Measurements from ENCODE around the gene TPPP.

TPPP gene

GRCh38 chr5:661891-662750, 31.0 kb downstream of the TPPP start:
- Histone ChIP-seq H3K4me2 (ENCODE audit: low read depth, low read length, poor library complexity, severe bottlenecking) (no peak overlapping the region), H3K9ac (ENCODE audit: low read depth, low read length, poor library complexity, severe bottlenecking) (no peak overlapping the region), H4K20me1 (ENCODE audit: insufficient read depth, low read length, poor library complexity, severe bottlenecking) (no peaks in the 10 kb centered on the region), H3K36me3 (ENCODE audit: insufficient read depth, low read length) (peaks cover 40% of the 10 kb centered on the region; the same call in 1 of the 2 replicates), H3F3A (ENCODE audit: low read depth) (no peaks in the 10 kb centered on the region), H3K27me3 (ENCODE audit: insufficient read depth, low read length, poor library complexity, severe bottlenecking) (no peaks in the 10 kb centered on the region), H3K4me1 (ENCODE audit: insufficient read depth, low read length, poor library complexity, severe bottlenecking) (peaks cover 4% of the 10 kb centered on the region), H3K4me3 (ENCODE audit: low read length, poor library complexity, severe bottlenecking) (no peak overlapping the region), H3K79me2 (ENCODE audit: insufficient read depth, low read length) (no peaks in the 10 kb centered on the region), H3K9me3 (ENCODE audit: insufficient read depth, low read depth, low read length) (no peaks in the 10 kb centered on the region), H3K9me2 (replicated peaks; ENCODE audit: low read depth, low read length) (no peaks in the 10 kb centered on the region), H2AFZ (ENCODE audit: low read length) (no peak overlapping the region)
- TF ChIP-seq EZH2phosphoT487 (IDR thresholded peaks at IDR 0.05; ENCODE audit: borderline replicate concordance) (no peak), CTCF (conservative IDR thresholded peaks at IDR 0.05; ENCODE audit: low read length) (no peak)

GRCh38 chr5:660491-661030, 32.6 kb downstream of the TPPP start:
- H3K9me3 ChIP-seq (ENCODE audit: insufficient read depth, low read depth, low read length) = no peaks in the 10 kb centered on the region
- H3K4me2 ChIP-seq (ENCODE audit: low read depth, low read length, poor library complexity, severe bottlenecking) = no peak overlapping the region
- H3K4me3 ChIP-seq (ENCODE audit: low read length, poor library complexity, severe bottlenecking) = no peak overlapping the region
- H3K27me3 ChIP-seq (ENCODE audit: insufficient read depth, low read length, poor library complexity, severe bottlenecking) = no peaks in the 10 kb centered on the region
- peaks cover 4% of the 10 kb centered on the region for H3K4me1 ChIP-seq (ENCODE audit: insufficient read depth, low read length, poor library complexity, severe bottlenecking)
- H3K9ac ChIP-seq (ENCODE audit: low read depth, low read length, poor library complexity, severe bottlenecking) = no peak overlapping the region
- no peaks in the 10 kb centered on the region for H4K20me1 ChIP-seq (ENCODE audit: insufficient read depth, low read length, poor library complexity, severe bottlenecking)
- H3F3A ChIP-seq (ENCODE audit: low read depth) = no peaks in the 10 kb centered on the region
- H2AFZ ChIP-seq (ENCODE audit: low read length) = no peak overlapping the region
- no peaks in the 10 kb centered on the region for H3K79me2 ChIP-seq (ENCODE audit: insufficient read depth, low read length)
- no peaks in the 10 kb centered on the region for H3K9me2 ChIP-seq (replicated peaks; ENCODE audit: low read depth, low read length)
- H3K36me3 ChIP-seq (ENCODE audit: insufficient read depth, low read length) = peaks cover 40% of the 10 kb centered on the region; the same call in 1 of the 2 replicates
- no peak for TF ChIP-seq EZH2phosphoT487 (IDR thresholded peaks at IDR 0.05; ENCODE audit: borderline replicate concordance)
- TF ChIP-seq CTCF (conservative IDR thresholded peaks at IDR 0.05; ENCODE audit: low read length) = no peak

GRCh38 chr5:659496-660263, 33.5 kb downstream of the TPPP start:
- Histone ChIP-seq H3K27me3 (ENCODE audit: insufficient read depth, low read length, poor library complexity, severe bottlenecking) (no peaks in the 10 kb centered on the region), H3K36me3 (ENCODE audit: insufficient read depth, low read length) (peaks cover 36% of the 10 kb centered on the region; the same call in 1 of the 2 replicates)

More at GRCh38 chr5:659496-660263, 33.5 kb downstream of the TPPP start:
- Histone ChIP-seq H4K20me1 (ENCODE audit: insufficient read depth, low read length, poor library complexity, severe bottlenecking) (no peaks in the 10 kb centered on the region), H3K9me2 (replicated peaks; ENCODE audit: low read depth, low read length) (no peaks in the 10 kb centered on the region), H3K4me1 (ENCODE audit: insufficient read depth, low read length, poor library complexity, severe bottlenecking) (peaks cover 4% of the 10 kb centered on the region), H3K9me3 (ENCODE audit: insufficient read depth, low read depth, low read length) (no peaks in the 10 kb centered on the region), H2AFZ (ENCODE audit: low read length) (no peak overlapping the region), H3K4me2 (ENCODE audit: low read depth, low read length, poor library complexity, severe bottlenecking) (no peak overlapping the region), H3F3A (ENCODE audit: low read depth) (no peaks in the 10 kb centered on the region), H3K9ac (ENCODE audit: low read depth, low read length, poor library complexity, severe bottlenecking) (no peak overlapping the region), H3K79me2 (ENCODE audit: insufficient read depth, low read length) (no peaks in the 10 kb centered on the region), H3K4me3 (ENCODE audit: low read length, poor library complexity, severe bottlenecking) (no peak overlapping the region)
- TF ChIP-seq EZH2phosphoT487 (IDR thresholded peaks at IDR 0.05; ENCODE audit: borderline replicate concordance) (no peak), CTCF (conservative IDR thresholded peaks at IDR 0.05; ENCODE audit: low read length) (no peak)

Measured in Loucy (cell line).